Stimulated activated naive CD4-positive, alpha-beta T cell (primary cell): ENCODE data around the gene COL5A3.
"Not testable (repeated sequence)": the region's sequence is repeated elsewhere in the genome, so short reads cannot be mapped to it uniquely, and the experiment has no call there.

Source experiments
- DNase-seq, 6 experiments: peaks; one replicate each; lab custom pipeline; 2025; lab: John Stamatoyannopoulos, UW

COL5A3 gene

DNA sequence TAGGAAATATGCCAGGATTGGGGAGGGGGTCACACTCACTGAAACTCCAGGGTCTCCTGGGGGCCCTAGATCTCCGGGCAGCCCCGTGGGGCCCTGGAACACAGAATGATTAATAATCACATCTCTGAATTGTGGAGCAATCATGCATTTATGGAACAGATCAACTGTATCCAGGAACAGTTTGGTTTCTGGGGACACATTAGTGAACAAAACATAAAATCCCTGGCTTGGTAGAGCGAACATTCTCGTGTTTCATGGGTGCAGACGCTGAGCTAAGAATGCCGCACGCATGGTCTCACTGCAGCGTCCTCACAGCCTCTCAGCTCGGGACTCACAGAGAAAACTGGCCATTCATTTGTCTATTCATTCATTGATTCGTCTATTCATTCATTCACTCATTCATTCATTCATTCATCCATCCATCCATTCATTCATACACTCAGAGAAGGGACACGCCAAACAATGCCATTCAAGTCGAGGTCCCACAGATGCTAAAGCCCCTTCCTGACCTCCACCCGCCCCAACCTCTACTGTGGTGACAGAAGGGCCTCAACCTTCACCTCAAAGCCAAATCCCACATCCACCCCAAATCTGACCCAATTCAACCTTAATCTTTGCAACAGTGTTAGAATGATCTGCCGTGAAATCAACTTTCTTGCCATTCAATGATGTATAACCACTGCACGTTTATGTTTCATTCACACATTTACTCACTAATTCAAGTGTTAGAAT, 39.0 kb downstream of the COL5A3 start:
- DNase-seq, result no peak

DNA sequence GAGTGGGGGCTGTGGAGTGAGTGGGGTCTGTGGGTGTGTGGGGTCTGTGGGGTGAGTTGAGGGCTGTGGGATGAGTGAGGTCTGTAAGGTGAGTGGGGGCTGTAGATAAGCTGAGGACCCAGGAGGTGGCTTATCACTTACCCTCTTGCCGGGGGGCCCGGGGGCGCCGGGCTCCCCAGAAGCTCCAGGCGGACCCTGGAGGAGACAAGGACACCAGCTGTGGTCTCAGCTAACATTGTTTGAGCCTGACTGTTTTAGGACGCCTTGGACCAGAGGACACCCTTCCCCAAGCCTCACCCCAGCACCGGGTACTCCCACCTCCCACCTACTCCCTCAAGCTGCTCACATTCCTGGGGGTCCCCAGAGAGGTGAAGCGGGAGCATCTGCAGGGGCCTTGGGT, 39.8 kb downstream of the COL5A3 start:
- DNase-seq, result no peak

DNA sequence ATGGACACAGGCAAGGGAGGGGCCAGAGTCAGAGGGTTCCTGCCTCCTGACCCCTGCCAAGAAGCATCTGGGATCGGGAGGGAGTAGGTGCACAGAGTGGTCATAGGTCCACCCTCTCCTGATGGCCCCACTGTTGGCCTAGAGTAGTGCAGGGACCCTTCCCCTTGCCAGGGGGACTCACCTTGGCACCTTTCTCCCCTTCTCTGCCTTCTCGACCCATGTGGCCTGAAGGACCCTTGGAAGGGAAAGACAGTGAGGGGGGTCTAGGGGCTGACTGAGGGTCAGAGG, 40.7 kb downstream of the COL5A3 start:
- no peak for DNase-seq

DNA sequence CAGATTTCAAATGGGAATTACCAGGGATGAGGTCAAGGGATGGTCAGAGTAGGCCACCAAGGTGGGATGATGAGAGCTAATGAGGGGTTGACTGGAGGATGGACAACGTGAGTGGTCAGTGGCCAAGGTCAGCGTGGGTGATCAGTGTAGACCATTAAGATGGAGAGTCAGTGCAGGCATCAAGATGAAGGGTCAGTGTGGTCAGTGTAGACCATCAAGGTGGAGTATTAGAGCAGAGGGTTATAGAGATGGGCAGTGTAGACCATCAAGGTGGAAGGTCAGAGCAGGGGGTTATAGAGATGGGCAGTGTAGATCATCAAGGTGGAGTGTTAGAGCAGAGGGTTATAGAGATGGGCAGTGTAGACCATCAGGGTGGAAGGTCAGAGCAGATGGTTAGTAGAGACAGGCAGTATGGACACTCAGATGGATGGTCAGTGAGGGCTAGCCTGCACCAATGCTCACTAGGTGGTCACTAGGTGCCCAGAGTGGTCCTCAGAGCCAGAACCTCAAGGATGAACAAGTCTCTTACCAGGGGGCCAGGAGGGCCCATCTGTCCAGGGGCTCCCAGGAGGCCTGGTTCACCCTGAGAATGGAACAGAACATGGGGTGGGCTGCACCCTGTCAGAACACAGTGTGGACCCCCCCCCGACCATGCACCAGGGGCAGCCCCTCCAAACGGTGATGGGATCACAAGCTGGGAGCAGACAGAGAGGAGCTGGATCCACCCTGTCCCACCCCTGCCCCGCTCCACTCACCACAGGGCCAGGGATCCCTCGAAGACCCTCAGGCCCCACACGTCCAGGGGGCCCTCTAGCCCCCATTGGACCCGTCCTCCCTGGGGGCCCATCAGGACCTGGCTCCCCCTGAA, 41.2 kb downstream of the COL5A3 start:
- no peak for DNase-seq

DNA sequence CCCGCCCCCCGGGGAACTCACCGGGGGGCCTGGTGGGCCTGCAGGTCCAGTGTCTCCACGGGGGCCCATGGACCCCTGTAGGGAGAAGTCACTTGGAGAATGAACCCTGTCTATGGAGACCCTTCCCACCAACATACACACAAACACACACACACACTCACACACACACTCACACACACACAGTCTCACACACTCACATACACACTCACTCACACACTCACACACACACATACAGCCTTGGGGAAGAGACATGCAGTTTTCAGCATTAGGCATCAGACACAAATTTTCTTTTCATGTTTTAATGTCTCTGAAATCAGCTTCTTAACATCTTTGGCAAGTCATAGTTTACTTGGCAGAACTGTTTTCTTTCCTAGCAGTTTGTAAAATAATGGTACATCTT, 43.0 kb downstream of the COL5A3 start:
- DNase-seq, result no peak

DNA sequence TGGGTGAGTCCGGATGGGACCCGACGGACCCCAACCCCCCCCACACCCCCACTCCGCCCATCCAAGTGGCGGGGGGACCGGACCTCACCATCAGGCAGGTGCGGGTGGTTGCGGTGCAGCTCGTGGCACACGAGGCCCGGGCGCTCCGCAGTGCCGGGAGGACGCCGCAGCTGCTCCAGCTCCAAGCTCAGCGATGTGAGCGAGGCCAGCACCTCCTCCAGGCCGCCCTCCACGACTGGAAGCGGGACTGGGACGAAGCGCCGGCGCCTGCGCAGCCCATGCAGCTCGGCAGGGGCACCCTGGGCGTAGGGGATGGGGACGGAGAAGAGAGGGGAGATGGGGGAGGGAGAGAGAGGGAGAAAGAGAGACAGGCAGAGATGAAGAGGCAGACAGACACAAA, 43.9 kb downstream of the COL5A3 start:
- DNase-seq, result no peak

DNA sequence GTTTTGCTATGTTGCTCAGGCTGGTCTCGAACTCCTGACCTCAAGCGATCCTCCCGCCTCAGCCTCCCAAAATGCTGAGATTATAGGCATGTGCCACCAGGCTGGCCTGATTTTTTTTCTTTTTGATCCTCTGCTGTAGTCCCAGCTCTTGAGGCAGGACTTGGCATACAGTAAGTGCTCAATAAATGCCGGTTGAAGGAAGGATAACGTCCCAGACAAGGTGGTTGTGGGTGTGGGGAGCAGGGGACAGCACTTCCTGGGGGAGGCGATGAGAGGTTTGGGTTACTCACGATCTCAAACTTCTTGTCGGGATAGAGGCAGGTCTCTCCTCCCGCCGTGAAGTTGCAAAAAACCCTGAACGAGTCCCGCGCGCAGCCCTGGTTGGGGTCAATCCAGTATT, 44.3 kb downstream of the COL5A3 start:
- no peak for DNase-seq

DNA sequence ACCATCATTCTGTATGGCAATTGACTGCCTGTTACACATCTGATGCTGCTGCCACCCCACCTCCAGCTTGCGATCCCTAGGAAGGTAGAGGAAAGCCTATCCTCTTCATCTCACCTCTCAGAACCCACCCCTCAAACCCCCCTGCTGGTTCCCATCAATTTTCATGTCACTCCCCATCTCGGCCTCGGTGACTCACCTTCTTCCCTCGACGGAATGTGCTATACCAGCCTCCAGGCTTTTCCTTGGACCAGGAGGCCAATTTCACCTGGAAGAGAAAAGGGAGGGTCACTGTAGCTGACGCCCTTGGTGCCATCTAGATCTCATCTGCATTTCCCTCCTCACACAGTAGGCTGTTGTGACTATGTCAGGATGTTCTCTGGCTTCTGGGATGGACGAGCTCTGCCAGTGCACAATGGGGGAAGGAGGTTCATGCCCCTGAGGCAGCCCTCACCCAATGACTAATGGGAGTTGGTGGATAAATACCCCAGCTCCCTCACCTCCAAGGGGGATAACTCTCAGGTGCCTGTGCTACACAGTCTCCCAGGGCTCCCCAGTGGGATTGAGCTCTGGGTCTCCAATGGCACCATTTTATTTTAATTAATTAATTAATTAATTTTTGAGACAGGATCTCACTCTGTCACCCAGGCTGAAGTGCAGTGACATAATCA, 47.5 kb downstream of the COL5A3 start:
- no peak for DNase-seq

DNA sequence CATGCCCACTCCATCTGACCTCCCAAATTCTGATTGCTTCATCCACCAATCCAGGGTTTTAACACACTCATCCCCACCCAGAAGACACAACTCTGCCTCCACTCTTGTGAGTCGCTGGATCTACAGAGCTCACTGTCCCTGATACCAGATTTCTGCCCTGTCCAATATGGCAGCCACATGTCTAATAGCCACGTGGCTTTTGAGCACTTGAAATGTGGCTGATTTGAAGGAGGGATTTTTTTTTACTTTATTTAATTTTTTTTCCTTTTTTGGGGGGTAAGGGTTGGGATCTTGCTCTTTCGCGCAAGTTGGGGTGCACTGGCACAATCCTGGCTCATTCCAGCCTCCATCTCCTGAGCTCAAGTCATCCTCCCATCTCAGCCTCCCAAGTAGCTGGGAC, 49.2 kb downstream of the COL5A3 start:
- no peak for DNase-seq

DNA sequence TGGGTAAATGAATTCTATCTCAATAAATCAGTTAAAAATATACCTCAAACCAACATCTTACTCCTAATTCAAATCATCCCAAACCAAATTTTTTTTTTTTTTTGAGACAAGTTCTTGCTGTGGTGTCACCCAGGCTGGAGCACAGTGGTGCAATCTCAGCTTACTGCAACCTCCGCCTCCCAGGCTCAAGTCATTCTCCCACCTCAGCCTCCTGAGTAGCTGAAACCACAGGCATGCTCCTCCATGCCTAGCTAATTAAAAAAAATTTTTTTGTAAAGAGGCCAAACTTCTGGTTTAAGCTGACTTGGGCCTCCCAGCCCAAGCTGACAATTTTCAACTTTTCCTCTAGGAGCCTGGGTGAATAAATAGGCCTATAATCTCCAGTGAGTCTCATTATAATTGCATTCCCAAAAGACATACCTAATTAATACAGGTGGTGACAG, 51.9 kb downstream of the COL5A3 start:
- no peak for DNase-seq

DNA sequence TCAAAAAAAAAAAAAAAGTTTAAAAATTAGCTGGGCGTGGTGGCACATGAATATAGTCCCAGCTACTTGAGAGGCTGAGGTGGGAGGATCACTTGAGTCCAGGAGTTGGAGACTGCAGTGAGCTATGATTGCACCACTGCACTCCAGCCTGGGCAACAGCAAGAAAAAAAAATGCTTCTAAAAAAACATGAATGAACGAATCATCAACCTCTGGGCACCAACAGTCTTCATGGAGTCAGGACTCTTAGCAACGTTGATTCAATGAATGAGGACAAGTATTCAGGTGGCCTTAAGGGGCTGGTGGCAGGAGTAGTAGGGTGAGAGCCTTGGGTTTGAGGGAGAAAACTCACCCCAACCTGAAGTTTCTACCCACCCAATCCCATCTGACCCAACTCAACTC, 53.3 kb downstream of the COL5A3 start:
- DNase-seq, result no peak

DNA sequence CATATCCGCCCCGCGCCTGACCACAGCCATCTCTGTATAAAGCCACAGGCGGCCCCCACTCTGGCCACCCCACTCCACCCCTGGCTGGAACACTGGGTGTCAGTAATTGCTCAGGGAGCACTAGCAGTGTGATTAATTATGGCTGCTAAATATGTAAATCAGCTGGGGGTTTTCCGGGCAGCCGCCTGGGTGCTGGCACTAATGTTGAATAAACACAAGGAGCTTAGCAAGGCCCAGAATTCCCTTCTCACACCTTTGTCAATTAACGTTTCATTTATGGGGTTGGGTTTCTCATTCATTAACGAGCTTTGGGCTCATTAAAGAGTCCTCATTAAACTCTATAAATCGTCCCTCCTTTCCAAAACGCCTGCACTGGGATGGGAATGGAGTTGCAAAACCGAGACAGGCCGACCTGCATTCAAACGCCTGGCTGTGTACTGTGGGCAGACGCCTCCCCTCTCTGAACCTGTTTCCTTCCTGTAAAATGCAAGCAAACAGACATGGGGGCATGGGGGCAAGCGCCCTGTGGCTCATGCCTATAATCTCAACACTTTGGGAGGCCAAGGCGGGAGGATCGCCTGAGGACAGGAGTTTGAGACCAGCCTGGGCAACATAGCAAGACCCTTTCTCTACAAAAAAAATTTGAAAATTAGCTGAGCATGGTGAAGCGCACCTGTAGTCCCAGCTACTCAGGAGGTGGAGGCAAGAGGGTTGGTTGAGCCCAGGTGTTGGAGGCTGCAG, 56.3 kb downstream of the COL5A3 start:
- DNase-seq, result no peak

DNA sequence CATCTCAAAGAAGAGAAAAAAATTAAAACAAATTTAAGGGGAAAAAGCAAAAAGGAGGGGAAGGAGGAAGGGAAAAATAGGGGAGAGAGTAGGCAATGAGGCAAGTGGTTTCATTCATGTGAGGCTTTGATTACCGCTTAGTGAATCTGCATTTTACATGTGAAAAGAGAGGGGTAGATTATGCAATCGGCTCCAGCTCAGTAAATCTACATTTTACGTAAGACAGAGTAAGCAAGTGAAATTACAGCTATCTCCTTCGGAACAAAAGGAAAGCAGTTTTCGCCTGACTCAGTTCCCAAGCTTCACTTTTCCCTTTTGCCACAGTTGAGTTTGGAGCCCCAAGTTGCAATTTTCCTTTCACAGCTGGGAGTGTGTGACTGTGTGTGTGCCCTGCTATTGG, 58.0 kb downstream of the COL5A3 start:
- no peak for DNase-seq

DNA sequence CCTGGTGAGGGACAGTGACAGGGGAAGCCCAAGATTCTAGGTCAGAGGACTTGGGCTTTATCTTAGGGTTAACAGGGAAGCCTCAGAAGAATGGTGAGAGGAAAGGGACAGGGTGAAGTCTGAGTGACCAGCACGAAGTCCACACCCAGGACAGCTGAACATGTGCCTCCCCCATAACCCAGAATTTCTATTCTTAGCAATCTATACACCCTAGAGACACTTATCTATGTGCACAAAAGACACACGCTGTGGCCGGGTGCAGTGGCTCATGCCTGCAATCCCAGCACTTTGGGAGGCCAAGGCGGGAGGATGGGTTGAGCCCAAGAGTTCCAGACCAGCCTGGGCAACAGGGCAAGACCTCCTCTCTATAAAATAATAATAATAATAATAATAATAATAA, 62.9 kb downstream of the COL5A3 start:
- no peak for DNase-seq

DNA sequence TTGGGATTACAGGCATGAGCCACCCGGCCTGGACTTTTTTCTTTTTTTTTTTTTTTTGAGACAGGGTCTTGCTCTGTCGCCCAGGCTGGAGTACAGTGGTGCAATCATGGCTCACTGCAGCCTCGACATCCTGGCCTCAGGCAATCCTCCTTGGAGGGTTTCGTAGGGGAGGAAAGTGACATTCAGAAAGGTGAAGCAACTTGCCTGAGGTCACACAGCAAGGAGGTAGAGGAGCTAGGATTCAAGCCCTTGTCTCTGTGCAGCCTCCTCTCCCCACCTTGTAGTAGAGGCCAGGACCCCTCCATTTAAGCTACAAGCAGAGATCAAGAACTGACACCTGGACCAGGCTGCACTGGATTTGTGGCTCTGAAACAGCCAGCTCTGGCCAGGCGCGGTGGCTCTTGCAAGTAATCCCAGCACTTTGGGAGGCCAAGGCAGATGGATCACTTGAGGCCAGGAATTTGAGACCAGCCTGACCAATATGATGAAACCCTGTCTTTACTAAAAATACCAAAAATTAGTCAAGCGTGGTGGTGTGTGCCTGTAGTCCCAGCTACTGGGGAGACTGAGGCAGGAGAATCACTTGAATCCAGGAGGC, 63.7 kb downstream of the COL5A3 start:
- DNase-seq, result not testable (repeated sequence)

DNA sequence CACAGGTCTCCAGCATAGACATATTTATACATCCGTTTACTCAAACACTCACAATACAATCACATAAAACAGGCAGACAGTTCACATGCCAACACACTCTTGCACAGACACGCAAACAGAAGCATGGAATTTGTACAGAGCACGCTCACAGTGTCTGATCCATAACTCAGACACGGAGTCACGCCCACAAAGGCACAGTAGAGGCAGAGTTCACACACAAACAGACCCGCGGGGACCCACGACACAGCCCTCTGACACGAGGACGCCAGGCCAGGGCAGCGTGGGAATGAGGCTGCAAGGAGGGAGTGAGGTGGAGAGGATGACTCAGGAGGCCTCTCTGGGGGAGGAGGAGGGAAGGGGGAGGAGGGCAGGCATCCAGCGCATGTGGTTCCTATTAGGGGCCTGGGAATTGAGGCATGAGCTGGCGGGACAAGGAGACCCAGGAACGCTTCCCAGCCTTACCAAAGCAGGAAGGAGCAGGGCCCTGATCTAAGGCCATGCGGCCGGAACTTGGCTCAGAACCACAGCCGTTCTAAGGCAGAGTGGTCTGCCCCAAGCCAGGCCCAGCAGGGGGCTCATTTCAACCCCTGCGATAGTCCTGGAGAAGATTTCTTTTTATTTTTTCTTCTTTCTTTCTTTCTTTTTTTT, 64.9 kb downstream of the COL5A3 start:
- no peak for DNase-seq

DNA sequence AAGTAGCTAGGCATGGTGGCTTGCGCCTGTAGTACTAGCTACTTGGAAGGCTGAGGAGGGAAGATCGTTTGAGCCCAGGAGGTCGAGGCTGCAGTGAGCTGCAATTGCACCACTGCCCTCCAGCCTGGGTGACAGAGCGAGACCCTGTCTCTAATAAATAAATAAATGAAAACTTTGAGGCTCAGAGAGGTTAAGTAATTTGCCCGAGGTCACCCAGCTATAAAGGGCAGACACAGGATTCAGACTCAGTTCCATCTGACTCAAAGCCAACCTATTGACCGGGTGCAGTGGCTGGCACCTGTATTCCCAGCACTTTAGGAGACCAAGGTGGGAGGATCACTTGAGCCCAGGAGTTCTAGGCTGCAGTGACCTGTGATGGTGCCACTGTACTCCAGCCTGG, 66.6 kb downstream of the COL5A3 start:
- no peak for DNase-seq

DNA sequence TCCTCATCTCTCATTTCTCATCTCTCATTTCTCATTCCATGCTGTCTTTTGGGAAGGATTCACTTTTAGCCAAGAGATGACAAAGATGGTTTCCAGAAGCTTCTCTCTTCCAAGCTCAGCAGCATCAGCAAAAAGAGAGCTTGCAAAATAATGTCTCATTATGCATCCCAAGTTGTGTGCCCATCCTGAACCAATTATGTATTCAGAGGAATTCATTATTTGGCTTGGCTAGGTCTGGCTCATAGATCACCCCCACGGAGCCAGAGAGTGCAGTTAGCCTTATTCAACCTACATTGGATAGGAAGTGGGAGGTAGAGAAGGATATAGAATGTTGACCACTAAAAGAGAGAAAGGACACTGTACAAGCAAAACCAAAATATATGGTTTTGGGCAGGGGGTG, 68.6 kb downstream of the COL5A3 start:
- DNase-seq, result no peak

DNA sequence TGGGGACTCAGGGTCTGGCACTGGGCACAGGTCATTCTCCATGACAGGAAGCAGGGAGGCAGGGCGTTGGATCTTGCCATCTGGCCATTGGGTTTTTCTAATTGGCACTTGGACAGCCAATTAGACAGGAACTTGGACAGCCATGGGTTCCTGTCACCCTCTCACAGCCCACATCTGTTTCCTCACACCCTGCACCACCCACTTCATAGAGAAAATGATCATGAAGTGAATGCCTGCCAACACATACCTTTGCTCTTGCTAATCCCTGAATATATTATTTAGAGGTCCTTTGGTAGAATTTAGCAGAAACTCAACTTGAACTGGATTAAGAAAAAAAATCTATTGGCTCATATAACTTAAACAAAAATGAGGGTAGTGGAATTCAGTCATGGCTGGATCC, 69.1 kb downstream of the COL5A3 start:
- DNase-seq, result no peak

DNA sequence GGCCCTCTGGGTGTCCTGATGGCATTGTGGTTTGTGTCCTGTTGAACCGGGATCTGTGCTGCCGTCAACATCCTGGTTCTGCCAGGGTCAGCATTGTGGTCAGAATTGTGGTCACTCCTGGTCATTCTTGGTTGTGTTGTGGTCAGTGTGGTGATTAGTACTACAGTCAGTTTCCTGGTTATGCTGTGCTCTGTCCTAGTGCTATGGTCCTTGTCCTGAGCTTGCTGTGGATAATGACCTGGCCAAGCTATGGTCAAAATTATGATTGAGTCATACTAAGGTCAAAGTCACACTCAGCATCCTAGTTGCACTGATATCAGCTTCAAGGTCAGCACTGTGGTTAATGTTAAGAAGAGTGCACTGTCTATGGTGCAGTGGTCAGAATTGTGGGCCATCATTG, 69.5 kb downstream of the COL5A3 start:
- no peak for DNase-seq

DNA sequence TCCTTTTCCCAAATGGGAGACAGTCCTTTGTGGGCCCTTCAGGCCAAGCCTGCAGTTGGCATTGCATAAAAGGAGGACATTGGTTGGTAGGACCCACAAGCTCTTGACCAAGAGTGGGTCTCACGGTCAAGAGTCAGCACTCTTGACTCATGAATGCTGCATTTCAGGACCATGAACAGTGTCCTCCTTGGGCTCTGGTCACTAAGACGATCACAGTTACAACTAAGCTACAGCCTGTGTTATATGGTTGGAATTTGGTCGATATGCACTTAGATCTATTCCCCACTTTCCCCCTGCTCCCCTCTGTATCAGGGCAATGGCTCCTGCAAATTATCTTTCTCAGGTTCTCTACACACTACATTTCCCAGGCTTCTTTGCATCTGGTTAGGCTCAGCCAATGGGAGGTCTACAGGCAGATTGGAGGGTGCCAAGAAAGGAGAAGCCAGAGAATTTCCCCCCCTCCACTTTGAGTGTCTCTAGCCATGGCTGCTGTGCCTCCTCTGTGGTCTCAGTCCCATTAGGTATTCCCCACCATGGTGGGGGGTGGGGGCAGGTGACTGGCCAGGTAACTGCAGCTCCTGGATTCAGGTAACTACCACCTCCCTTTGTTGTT, 70.9 kb downstream of the COL5A3 start:
- no peak for DNase-seq
